ENCODE data around the gene ZMIZ1. TPM values are rescaled to one million over a fixed set of nuclear protein-coding genes. Genes with fewer than 3 reads are reported as not detected.
A peak's percentile ranks its signal among the peaks of the same experiment; 100 is the strongest.

ZMIZ1 gene
- total RNA-seq, 1 experiment from 2014 or later = 28.4 TPM

GRCh38 chr10:79202188-79203013, 133.6 kb downstream of the ZMIZ1 start:
- TSS peak; percentile 36 for BruUV-seq (replicated peaks)

More at GRCh38 chr10:79202188-79203013, 133.6 kb downstream of the ZMIZ1 start:
- CTCF ChIA-PET = interaction anchor here (0.7 to 1.2 kb wide), 6 partner anchors 10 to 358 kb away, joined by 3 to 4 read pairs (median 3); no protein-coding TSS in a partner anchor
- no peak overlapping the region for H3K4me3 ChIP-seq (replicated peaks in 1 of 2; ENCODE audit: low read depth in 1 of 2, low read length in 2 of 2)
- TF ChIP-seq ZFX (IDR thresholded peaks at IDR 0.05) (no peak), EZH2phosphoT487 (IDR thresholded peaks at IDR 0.05; ENCODE audit: borderline replicate concordance) (no peak), SIN3A (IDR thresholded peaks at IDR 0.05; ENCODE audit: low read depth) (no peak), FOSL1 (IDR thresholded peaks at IDR 0.05; ENCODE audit: low read depth) (no peak), SP1 (IDR thresholded peaks at IDR 0.05; ENCODE audit: low read depth) (no peak), RAD21 (IDR thresholded peaks at IDR 0.05; ENCODE audit: low read depth) (peak; percentile 62), POLR2A (IDR thresholded peaks at IDR 0.05; ENCODE audit: borderline replicate concordance, extremely low read depth, insufficient read depth, insufficient read length) (no peak), ELF1 (IDR thresholded peaks at IDR 0.05; ENCODE audit: borderline replicate concordance, low read depth) (no peak), EGR1 (IDR thresholded peaks at IDR 0.05; ENCODE audit: low read depth) (no peak), JUND (IDR thresholded peaks at IDR 0.05) (no peak), TCF7L2 (IDR thresholded peaks at IDR 0.05; ENCODE audit: borderline replicate concordance, extremely low read depth, insufficient read depth, insufficient read length) (no peak)
- TF ChIP-seq, protein P1, sequence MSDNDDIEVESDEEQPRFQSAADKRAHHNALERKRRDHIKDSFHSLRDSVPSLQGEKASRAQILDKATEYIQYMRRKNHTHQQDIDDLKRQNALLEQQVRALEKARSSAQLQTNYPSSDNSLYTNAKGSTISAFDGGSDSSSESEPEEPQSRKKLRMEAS (IDR thresholded peaks at IDR 0.05) = no peak
- TF ChIP-seq, protein P2, sequence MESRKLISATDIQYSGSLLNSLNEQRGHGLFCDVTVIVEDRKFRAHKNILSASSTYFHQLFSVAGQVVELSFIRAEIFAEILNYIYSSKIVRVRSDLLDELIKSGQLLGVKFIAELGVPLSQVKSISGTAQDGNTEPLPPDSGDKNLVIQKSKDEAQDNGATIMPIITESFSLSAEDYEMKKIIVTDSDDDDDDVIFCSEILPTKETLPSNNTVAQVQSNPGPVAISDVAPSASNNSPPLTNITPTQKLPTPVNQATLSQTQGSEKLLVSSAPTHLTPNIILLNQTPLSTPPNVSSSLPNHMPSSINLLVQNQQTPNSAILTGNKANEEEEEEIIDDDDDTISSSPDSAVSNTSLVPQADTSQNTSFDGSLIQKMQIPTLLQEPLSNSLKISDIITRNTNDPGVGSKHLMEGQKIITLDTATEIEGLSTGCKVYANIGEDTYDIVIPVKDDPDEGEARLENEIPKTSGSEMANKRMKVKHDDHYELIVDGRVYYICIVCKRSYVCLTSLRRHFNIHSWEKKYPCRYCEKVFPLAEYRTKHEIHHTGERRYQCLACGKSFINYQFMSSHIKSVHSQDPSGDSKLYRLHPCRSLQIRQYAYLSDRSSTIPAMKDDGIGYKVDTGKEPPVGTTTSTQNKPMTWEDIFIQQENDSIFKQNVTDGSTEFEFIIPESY (IDR thresholded peaks at IDR 0.05; ENCODE audit: extremely low read depth, insufficient replicate concordance, low read length) = no peak
- TF ChIP-seq, protein P3, sequence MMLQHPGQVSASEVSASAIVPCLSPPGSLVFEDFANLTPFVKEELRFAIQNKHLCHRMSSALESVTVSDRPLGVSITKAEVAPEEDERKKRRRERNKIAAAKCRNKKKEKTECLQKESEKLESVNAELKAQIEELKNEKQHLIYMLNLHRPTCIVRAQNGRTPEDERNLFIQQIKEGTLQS (IDR thresholded peaks at IDR 0.05) = no peak
- TF ChIP-seq, protein P4, sequence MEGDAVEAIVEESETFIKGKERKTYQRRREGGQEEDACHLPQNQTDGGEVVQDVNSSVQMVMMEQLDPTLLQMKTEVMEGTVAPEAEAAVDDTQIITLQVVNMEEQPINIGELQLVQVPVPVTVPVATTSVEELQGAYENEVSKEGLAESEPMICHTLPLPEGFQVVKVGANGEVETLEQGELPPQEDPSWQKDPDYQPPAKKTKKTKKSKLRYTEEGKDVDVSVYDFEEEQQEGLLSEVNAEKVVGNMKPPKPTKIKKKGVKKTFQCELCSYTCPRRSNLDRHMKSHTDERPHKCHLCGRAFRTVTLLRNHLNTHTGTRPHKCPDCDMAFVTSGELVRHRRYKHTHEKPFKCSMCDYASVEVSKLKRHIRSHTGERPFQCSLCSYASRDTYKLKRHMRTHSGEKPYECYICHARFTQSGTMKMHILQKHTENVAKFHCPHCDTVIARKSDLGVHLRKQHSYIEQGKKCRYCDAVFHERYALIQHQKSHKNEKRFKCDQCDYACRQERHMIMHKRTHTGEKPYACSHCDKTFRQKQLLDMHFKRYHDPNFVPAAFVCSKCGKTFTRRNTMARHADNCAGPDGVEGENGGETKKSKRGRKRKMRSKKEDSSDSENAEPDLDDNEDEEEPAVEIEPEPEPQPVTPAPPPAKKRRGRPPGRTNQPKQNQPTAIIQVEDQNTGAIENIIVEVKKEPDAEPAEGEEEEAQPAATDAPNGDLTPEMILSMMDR (IDR thresholded peaks at IDR 0.05 in 2 of 3, conservative IDR thresholded peaks at IDR 0.05 in 1 of 3; ENCODE audit: borderline replicate concordance in 1 of 3, insufficient read depth in 1 of 3, low read depth in 2 of 3, low read length in 2 of 3) = peak; percentile 30 to 81 (median 74); a peak in 5 of 6 replicates
- no peaks in the 10 kb centered on the region for H3K9me3 ChIP-seq (ENCODE audit: control insufficient read depth in 1 of 2, insufficient read depth in 1 of 2, low read depth in 1 of 2, low read length in 2 of 2)
- H3K9me2 ChIP-seq (ENCODE audit: insufficient read depth) = no peaks in the 10 kb centered on the region
- RAD21 ChIA-PET (ENCODE audit: low non-redundant PET in 1 of 2, low total read pairs in 2 of 2, uncharacterized antibody in 2 of 2, unreplicated experiment in 2 of 2) = interaction anchor here in 1 of 2 experiments (0.6 kb wide), 1 partner anchor 39 kb away, joined by 7 read pairs; no protein-coding TSS in a partner anchor
- 0 out of 4 replicates have a peak, but pooled peaks cover 0 to 4% of the 10 kb centered on the region in 2 experiments for H3K36me3 ChIP-seq (ENCODE audit: control insufficient read depth in 1 of 2, insufficient read depth in 2 of 2, low read length in 2 of 2)
- no peaks in the 10 kb centered on the region for H4K20me1 ChIP-seq (ENCODE audit: insufficient read depth)
- POLR2A ChIA-PET = no interaction called here
- H3K27me3 ChIP-seq (ENCODE audit: insufficient read depth, low read length) = no peaks in the 10 kb centered on the region
- H2AFZ ChIP-seq (ENCODE audit: low read depth, low read length, poor library complexity, severe bottlenecking) = no peak overlapping the region
- no peak for DNase-seq (ENCODE audit: low read depth, low spot score)
- H3K27ac ChIP-seq (ENCODE audit: low read depth, low read length) = no peak overlapping the region
- H3K4me1 ChIP-seq (ENCODE audit: control insufficient read depth in 1 of 2, insufficient read depth in 2 of 2, low read length in 2 of 2) = no peaks in the 10 kb centered on the region
- peak; percentile 88 for ATAC-seq
- no peaks in the 10 kb centered on the region for H3K79me2 ChIP-seq (ENCODE audit: insufficient read depth, low read length)
- no peak overlapping the region for H3K4me2 ChIP-seq (ENCODE audit: low read length)
- no peak overlapping the region for H3K9ac ChIP-seq (ENCODE audit: low read length)
- intact Hi-C loops (cut with micrococcal nuclease) = no loop called here
